Measurements from ENCODE around the gene PCDH9. TPM values are rescaled to one million over a fixed set of nuclear protein-coding genes. Genes with fewer than 3 reads are reported as not detected.

PCDH9 gene
- total and polyA plus RNA-seq, 2 donors: 0.72 to 28.2 TPM

DNA sequence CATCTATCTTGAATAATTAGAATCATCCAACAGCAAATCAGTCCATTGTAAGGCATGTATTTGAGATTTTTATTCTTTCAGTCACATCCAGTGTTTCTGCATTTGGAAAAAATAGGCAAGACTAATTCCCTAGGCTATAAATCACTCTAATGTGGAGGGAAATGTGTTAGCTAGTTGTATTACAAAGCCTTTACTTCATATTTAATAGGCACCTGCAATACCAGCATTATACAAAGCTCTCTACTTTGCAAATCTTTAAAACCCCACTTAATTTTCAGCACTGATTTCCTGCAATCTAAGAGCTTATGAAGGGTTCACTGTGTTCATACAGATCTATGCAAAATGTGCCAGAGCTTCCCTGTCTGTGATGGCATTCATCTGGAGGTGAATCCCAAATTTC, 12.3 kb downstream of the PCDH9 start:
- H3K36me3 ChIP-seq (ENCODE audit: insufficient read depth): no peaks in the 10 kb centered on the region
- DNase-seq (ENCODE audit: extremely low spot score): no peak
- H3K27ac ChIP-seq (ENCODE audit: low read depth): no peak overlapping the region
- H3K4me3 ChIP-seq (ENCODE audit: low read depth, low read length): no peak overlapping the region
- no peaks in the 10 kb centered on the region for H3K4me1 ChIP-seq (ENCODE audit: insufficient read depth)

DNA sequence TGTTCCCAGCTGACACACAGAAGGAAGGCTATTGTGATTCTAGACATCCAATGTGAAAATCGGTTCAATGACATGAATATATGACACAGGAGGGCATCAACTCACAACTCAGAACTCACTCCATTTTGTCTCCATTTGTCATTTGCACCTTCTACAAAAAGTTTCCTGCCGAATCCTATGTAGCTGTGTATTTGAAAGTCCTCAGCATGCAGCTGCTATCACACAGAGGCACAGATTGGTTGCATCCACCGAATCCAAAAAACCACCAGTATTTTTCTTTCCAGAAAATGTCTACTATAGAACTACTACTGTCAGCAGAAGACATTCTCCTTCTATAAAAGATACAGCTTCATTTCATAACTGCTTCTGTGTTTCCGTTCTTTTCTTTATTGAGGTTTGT, 13.3 kb downstream of the PCDH9 start:
- no peak for DNase-seq (ENCODE audit: extremely low spot score)
- Histone ChIP-seq H3K36me3 (ENCODE audit: insufficient read depth) (no peaks in the 10 kb centered on the region), H3K27ac (ENCODE audit: low read depth) (no peak overlapping the region), H3K4me3 (ENCODE audit: low read depth, low read length) (no peak overlapping the region), H3K4me1 (ENCODE audit: insufficient read depth) (no peaks in the 10 kb centered on the region)
- WGBS: 93% methylated on average over 4 of the region's 4 CpGs

DNA sequence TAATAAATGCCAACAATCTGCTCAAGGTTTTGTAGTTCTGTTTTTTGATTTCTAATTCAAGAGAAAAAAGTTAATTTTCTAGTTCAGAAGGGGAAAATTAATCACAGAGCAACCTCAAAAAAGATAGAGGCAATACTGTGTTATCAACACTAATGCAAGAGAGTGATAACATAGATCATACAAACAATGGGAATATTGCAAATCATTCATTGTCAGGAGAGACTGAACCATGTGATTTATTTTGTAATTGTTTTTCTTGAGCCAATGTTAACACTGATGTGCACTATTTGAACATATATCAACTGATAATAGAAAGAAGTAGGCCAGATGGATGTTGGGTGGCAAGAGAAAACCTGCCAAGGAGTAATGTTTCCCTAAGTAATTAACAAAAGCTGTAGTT, 19.9 kb downstream of the PCDH9 start:
- Histone ChIP-seq H3K36me3 (ENCODE audit: insufficient read depth) (no peaks in the 10 kb centered on the region), H3K27ac (ENCODE audit: low read depth) (no peak overlapping the region), H3K4me1 (ENCODE audit: insufficient read depth) (no peaks in the 10 kb centered on the region), H3K4me3 (ENCODE audit: low read depth, low read length) (no peak overlapping the region)
- DNase-seq (ENCODE audit: extremely low spot score): no peak

DNA sequence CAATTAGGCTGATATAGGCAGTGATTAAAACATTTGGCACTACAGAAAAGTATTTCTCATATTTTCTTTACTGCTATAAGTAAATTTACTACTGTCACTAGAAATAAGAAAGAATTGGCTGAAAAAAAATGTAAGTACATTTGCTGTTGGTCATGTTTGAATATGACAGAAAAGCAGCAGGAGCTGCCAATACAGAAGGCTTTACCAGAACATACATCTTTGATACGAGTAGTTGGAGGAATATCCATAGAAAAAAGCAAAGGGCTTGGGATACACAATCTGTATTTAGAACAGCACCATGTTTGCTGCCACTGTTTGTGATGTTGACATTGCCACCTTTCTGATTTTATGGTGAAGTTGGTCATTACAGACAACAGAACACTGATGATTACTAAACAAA, 21.6 kb downstream of the PCDH9 start:
- no peak for DNase-seq (ENCODE audit: extremely low spot score)
- no peak overlapping the region for H3K27ac ChIP-seq (ENCODE audit: low read depth)
- 88% methylated on average over 1 of the region's 1 CpG for WGBS
- H3K4me1 ChIP-seq (ENCODE audit: insufficient read depth): no peaks in the 10 kb centered on the region
- no peaks in the 10 kb centered on the region for H3K36me3 ChIP-seq (ENCODE audit: insufficient read depth)
- H3K4me3 ChIP-seq (ENCODE audit: low read depth, low read length): no peak overlapping the region

GRCh38 chr13:67204764-67205163, 25.4 kb downstream of the PCDH9 start:
- Histone ChIP-seq H3K4me3 (ENCODE audit: low read depth, low read length) (no peak overlapping the region), H3K36me3 (ENCODE audit: insufficient read depth) (no peaks in the 10 kb centered on the region), H3K27ac (ENCODE audit: low read depth) (no peak overlapping the region), H3K4me1 (ENCODE audit: insufficient read depth) (no peaks in the 10 kb centered on the region)
- 74% methylated on average over 1 of the region's 1 CpG for WGBS
- no peak for DNase-seq (ENCODE audit: extremely low spot score)

DNA sequence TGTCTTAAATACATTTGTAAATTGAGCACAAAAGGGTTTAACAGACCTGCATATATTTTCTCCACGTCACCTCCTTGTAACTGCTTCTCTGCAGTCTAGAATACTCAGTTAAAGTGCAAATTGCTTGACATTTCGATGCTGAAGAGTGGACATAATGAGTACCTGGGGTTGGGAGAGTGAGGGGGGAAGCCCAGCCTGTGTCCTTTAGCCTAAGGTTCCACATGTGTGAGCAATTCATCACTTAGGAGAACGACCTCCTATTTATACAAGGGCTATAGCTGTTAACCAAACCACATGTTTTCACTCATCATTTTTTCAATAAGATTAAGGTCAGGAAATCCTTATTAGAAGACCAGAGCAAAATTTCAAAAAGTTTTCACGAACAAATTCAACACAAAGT, 29.5 kb downstream of the PCDH9 start:
- Histone ChIP-seq H3K27ac (ENCODE audit: low read depth) (no peak overlapping the region), H3K4me3 (ENCODE audit: low read depth, low read length) (no peak overlapping the region), H3K36me3 (ENCODE audit: insufficient read depth) (no peaks in the 10 kb centered on the region), H3K4me1 (ENCODE audit: insufficient read depth) (no peaks in the 10 kb centered on the region)
- DNase-seq (ENCODE audit: extremely low spot score): no peak
- 62% methylated on average over 4 of the region's 4 CpGs for WGBS

DNA sequence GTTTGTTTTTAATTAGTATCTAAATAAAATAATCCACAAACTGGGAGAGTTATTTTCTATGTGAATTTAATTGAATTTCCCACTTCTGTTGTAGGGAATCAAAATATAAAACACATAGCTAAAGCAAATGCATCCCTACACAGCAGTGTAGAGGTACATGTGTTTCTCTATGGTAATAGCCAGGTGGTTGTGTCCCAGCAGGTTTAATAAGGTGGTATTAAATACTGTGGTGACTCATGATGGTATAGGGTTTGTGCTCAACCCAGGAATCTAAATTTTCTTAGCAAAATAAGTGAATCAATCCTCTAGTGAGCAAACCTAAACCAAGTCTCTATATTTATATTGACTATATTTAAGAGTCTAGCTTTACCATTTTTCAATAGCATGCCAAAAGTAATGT, 30.0 kb downstream of the PCDH9 start:
- no peaks in the 10 kb centered on the region for H3K4me1 ChIP-seq (ENCODE audit: insufficient read depth)
- no peak for DNase-seq (ENCODE audit: extremely low spot score)
- no peak overlapping the region for H3K4me3 ChIP-seq (ENCODE audit: low read depth, low read length)
- H3K36me3 ChIP-seq (ENCODE audit: insufficient read depth): no peaks in the 10 kb centered on the region
- H3K27ac ChIP-seq (ENCODE audit: low read depth): no peak overlapping the region

DNA sequence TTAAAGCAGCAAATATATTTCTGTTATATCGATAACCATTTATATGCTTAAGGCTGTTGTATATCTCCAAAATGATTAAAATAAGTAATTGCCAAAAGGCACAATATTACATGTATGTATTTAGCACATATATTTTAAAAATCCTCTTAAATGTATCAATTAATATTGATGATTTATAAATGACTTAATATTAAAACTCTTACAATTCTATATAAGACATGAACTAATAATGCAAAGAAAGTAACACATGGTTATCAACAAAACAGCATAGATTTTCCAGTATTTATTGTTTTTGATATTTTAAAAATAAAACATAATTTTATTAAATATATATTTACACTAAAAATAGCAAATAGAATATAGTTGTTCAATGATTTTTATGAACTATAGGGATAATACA, 32.4 kb downstream of the PCDH9 start:
- H3K4me3 ChIP-seq (ENCODE audit: low read depth, low read length): no peak overlapping the region
- WGBS: 97% methylated on average over 1 of the region's 1 CpG
- H3K4me1 ChIP-seq (ENCODE audit: insufficient read depth): no peaks in the 10 kb centered on the region
- no peak for DNase-seq (ENCODE audit: extremely low spot score)
- H3K36me3 ChIP-seq (ENCODE audit: insufficient read depth): no peaks in the 10 kb centered on the region
- H3K27ac ChIP-seq (ENCODE audit: low read depth): no peak overlapping the region

DNA sequence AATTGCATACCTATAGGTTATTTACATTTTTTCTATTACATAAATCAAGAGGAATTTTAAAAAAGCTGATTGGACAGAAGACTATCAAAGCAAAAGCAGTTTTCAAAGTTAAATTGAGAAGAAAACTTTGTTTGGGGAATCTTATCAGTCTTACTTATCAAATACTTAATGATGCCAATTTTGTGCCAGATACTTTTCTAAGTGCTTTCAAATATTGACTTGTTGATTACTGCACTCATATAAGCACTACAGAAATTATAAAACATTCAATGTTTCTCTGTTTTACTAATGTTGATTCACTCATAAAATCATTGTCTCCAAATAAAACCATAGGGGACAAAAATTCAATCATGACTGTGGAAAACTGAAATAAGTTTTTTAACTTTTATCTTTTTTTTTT, 36.2 kb downstream of the PCDH9 start:
- Histone ChIP-seq H3K4me3 (ENCODE audit: low read depth, low read length) (no peak overlapping the region), H3K27ac (ENCODE audit: low read depth) (no peak overlapping the region), H3K36me3 (ENCODE audit: insufficient read depth) (no peaks in the 10 kb centered on the region), H3K4me1 (ENCODE audit: insufficient read depth) (no peaks in the 10 kb centered on the region)
- DNase-seq (ENCODE audit: extremely low spot score): no peak

- Histone ChIP-seq H3K36me3 (ENCODE audit: insufficient read depth) (no peaks in the 10 kb centered on the region), H3K4me3 (ENCODE audit: low read depth, low read length) (no peak overlapping the region), H3K27ac (ENCODE audit: low read depth) (no peak overlapping the region), H3K4me1 (ENCODE audit: insufficient read depth) (no peaks in the 10 kb centered on the region)
- 54% methylated on average over 4 of the region's 4 CpGs for WGBS
- DNase-seq (ENCODE audit: extremely low spot score): no peak
Observed at GRCh38 chr13:67192751-67193150, 37.4 kb downstream of the PCDH9 start.

- WGBS: 71% methylated on average over 6 of the region's 6 CpGs
- H3K27ac ChIP-seq (ENCODE audit: low read depth): no peak overlapping the region
- DNase-seq (ENCODE audit: extremely low spot score): no peak
Observed at GRCh38 chr13:67186995-67187569, 43.1 kb downstream of the PCDH9 start.

DNA sequence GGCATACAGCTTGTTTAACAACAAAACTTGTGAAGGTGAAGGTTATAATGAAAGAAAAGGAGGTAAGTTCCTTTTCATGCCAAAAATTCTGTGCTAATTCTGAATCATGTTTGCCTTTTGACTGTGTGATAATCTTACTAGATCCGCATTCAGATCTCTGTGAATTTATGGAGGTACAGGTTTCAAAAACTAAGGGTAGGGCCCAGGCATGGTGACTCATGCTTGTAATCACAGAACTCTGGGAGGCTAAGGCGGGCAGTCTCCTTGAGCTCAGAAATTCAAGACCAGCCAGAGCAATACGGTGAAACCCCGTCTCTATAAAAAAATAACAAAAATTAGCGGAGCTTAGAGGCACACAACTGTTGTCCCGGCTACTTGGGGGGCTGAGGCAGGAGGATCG, 45.9 kb downstream of the PCDH9 start:
- H3K27ac ChIP-seq (ENCODE audit: low read depth): no peak overlapping the region
- no peak for DNase-seq (ENCODE audit: extremely low spot score)
- H3K4me1 ChIP-seq (ENCODE audit: insufficient read depth): no peaks in the 10 kb centered on the region
- no peaks in the 10 kb centered on the region for H3K36me3 ChIP-seq (ENCODE audit: insufficient read depth)
- WGBS: 95% methylated on average over 7 of the region's 7 CpGs
- H3K4me3 ChIP-seq (ENCODE audit: low read depth, low read length): no peak overlapping the region

More at GRCh38 chr13:67186995-67187569, 43.1 kb downstream of the PCDH9 start:
- H3K4me3 ChIP-seq (ENCODE audit: low read depth, low read length): no peak overlapping the region
- H3K4me1 ChIP-seq (ENCODE audit: insufficient read depth): no peaks in the 10 kb centered on the region
- no peaks in the 10 kb centered on the region for H3K36me3 ChIP-seq (ENCODE audit: insufficient read depth)

- 87% methylated on average over 1 of the region's 1 CpG for WGBS
- H3K4me1 ChIP-seq (ENCODE audit: insufficient read depth): no peaks in the 10 kb centered on the region
- no peaks in the 10 kb centered on the region for H3K36me3 ChIP-seq (ENCODE audit: insufficient read depth)
- H3K4me3 ChIP-seq (ENCODE audit: low read depth, low read length): no peak overlapping the region
- DNase-seq (ENCODE audit: extremely low spot score): no peak
- H3K27ac ChIP-seq (ENCODE audit: low read depth): no peak overlapping the region
Observed at GRCh38 chr13:67183151-67183550, 47.0 kb downstream of the PCDH9 start.

DNA sequence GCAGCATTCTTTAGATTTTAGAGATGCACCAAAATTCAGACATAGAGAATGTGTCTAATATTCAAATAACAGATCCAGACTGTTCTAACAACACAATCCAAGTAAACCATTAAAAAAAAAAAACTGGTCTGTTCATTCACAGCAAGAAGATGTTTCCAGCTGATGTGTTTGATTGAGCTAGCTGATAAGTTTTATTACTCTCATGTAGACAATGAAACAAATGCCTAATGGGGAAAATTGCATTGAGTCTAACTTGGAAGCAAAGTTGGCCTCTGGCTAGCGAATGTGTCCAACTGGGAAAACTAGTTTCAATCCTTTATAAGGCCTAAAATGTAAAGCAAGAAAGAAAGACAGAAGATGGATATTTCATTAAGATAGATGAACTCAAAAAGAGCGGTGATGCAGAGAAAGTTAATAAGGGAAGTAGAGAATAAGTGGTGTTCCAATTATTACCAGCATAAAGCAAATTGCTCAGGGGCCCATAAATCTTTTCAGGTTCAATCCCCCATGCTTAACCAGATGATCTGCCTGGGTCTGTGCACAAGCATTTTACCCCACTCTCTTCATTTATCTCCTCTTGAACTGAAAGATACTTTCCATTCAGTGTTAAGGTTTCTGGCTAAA, 54.2 kb downstream of the PCDH9 start:
- H3K27ac ChIP-seq (ENCODE audit: low read depth): no peak overlapping the region
- H3K36me3 ChIP-seq (ENCODE audit: insufficient read depth): no peaks in the 10 kb centered on the region
- WGBS: 87% methylated on average over 2 of the region's 2 CpGs
- no peak for DNase-seq (ENCODE audit: extremely low spot score)
- no peaks in the 10 kb centered on the region for H3K4me1 ChIP-seq (ENCODE audit: insufficient read depth)
- H3K4me3 ChIP-seq (ENCODE audit: low read depth, low read length): no peak overlapping the region

DNA sequence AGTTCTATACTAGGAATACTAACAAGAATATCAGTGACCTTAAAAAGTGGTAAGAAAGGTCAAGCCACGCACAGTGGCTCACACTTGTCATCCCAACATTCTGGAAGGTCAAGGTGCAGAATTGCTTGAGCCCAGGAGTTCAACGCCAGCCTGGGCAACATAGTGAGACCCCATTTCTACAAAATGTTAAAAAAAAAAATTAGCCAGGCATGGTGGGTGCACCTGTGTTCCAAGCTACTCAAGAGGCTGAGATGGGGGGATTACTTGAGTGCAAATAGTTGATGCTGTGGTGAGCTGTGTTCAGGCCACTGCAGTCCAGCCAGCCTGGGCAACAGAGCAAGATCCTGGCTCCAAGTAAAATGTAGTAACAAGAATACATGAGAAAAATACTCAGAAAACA, 61.8 kb downstream of the PCDH9 start:
- no peak for DNase-seq (ENCODE audit: extremely low spot score)
- 48% methylated on average over 2 of the region's 2 CpGs for WGBS
- H3K36me3 ChIP-seq (ENCODE audit: insufficient read depth): no peaks in the 10 kb centered on the region
- no peaks in the 10 kb centered on the region for H3K4me1 ChIP-seq (ENCODE audit: insufficient read depth)
- no peak overlapping the region for H3K27ac ChIP-seq (ENCODE audit: low read depth)
- H3K4me3 ChIP-seq (ENCODE audit: low read depth, low read length): no peak overlapping the region

Measured in urinary bladder (tissue), 4 donors.